K562 (cell line): ENCODE data around the gene NLRP9. TPM values are rescaled to one million over a fixed set of nuclear protein-coding genes. Genes with fewer than 3 reads are reported as not detected.
A peak's percentile ranks its signal among the peaks of the same experiment; 100 is the strongest.

ENCODE experiments used
- CBX3 ChIP-seq, 2 experiments: IDR thresholded peaks; 1 replicate in 1 of 2; 2 replicates in 1 of 2; pipeline ENCODE4 v1.6.1; 2012; ENCODE audit warnings: inconsistent platforms in 2 of 2, low read length in 2 of 2, borderline replicate concordance in 1 of 2, control low read depth in 1 of 2
- CBX5 ChIP-seq: IDR thresholded peaks from 2 replicates; pipeline ENCODE4 v1.6.1; 2014; ENCODE audit warnings: low read depth, borderline replicate concordance
- HIVEP1 ChIP-seq: fragments of 250-450 bp; sonication (Bioruptor Pico); IDR thresholded peaks from 2 replicates; pipeline ENCODE4 v1.4.0; 2020; ENCODE audit warnings: mild to moderate bottlenecking
- NFE2 ChIP-seq: IDR thresholded peaks from 2 replicates; pipeline ENCODE4 v1.6.1; 2014; ENCODE audit warnings: antibody characterized with exemption, low read depth
- NRF1 ChIP-seq, 2 experiments: fragments of 450-650 bp; IDR thresholded peaks in 1 of 2; conservative IDR thresholded peaks in 1 of 2; 2 replicates each; pipeline ENCODE4 v1.6.1; 2014; ENCODE audit warnings: mild to moderate bottlenecking in 2 of 2
- RBM22 ChIP-seq: fragments of 200-400 bp; formaldehyde crosslinking; IDR thresholded peaks from 2 replicates; pipeline ENCODE4 v1.6.1; 2018; ENCODE audit warnings: low read length, low read depth; ENCODE audit not compliant: poor library complexity, severe bottlenecking
- ZNF133 ChIP-seq: fragments of 250-450 bp; sonication (Bioruptor Pico); IDR thresholded peaks from 2 replicates; pipeline ENCODE4 v1.4.0; 2020; ENCODE audit warnings: mild to moderate bottlenecking
- ZNF324 ChIP-seq: fragments of 250-450 bp; sonication (Bioruptor Pico); IDR thresholded peaks from 2 replicates; pipeline ENCODE4 v1.4.0; 2020; ENCODE audit warnings: mild to moderate bottlenecking
- ZNF551 ChIP-seq: fragments of 250-450 bp; sonication (Bioruptor Pico); IDR thresholded peaks from 2 replicates; pipeline ENCODE4 v1.5.0; 2021; ENCODE audit warnings: mild to moderate bottlenecking, moderate library complexity
- polyA plus RNA-seq, 8 experiments: library from polyadenylated mRNA; depleted of rRNA in 4 of 8; stranded (reverse) in 5 of 8; unstranded in 3 of 8; fragments of >200 nt; fragmentation: Nextera tagmentation in 2 of 8; fragmentation: Illumina TruSeq in 1 of 8; extraction: Ambion mirVana in 2 of 8; extraction: Trizol in 1 of 8; gene quantifications; 2 replicates each; pipeline versions ENCODE4 v1.2.1 to v1.2.3, GENCODE V29; 2011 to 2014; ENCODE audit warnings: inconsistent platforms in 1 of 8, missing spikeins in 1 of 8
- total RNA-seq, 7 experiments: library from RNA; depleted of rRNA in 6 of 7; stranded (reverse); fragments of >200 nt in 6 of 7; fragmentation: Illumina TruSeq in 2 of 7; extraction: Trizol in 2 of 7; gene quantifications; 2 replicates each; pipeline versions ENCODE4 v1.2.1 to v1.2.3, GENCODE V29; 2011 to 2021; ENCODE audit warnings: low replicate concordance in 1 of 7
- TF ChIP-seq, protein P1 (sequence below), 2 experiments: IDR thresholded peaks; 2 replicates each; pipeline ENCODE4 v1.6.1; 2012; ENCODE audit warnings: improper control_type of control experiment in 2 of 2, low read depth in 2 of 2, low read length in 2 of 2, borderline replicate concordance in 1 of 2
- TF ChIP-seq, protein P2 (sequence below): fragments of 450-650 bp; formaldehyde crosslinking; IDR thresholded peaks from 2 replicates; pipeline ENCODE4 v1.4.0; 2020; ENCODE audit warnings: mild to moderate bottlenecking, moderate library complexity
- TF ChIP-seq, protein P3 (sequence below): fragments of 450-650 bp; formaldehyde crosslinking; IDR thresholded peaks from 2 replicates; pipeline ENCODE4 v1.4.0; 2020; ENCODE audit warnings: mild to moderate bottlenecking, moderate library complexity
- TF ChIP-seq, protein P4 (sequence below), 2 experiments: fragments of 450-650 bp; conservative IDR thresholded peaks; 2 replicates each; pipeline ENCODE4 v1.6.1; 2017; ENCODE audit warnings: mild to moderate bottlenecking in 2 of 2, moderate library complexity in 2 of 2
- TF ChIP-seq, protein P5 (sequence below): fragments of 450-650 bp; IDR thresholded peaks from 2 replicates; pipeline ENCODE4 v1.6.1; 2016; ENCODE audit warnings: antibody characterized with exemption
- TF ChIP-seq, protein P6 (sequence below): fragments of 450-650 bp; IDR thresholded peaks from one replicate; pipeline ENCODE4 v1.6.1; 2018; ENCODE audit warnings: mild to moderate bottlenecking, moderate library complexity; ENCODE audit not compliant: partially characterized antibody
- TF ChIP-seq, protein P7 (sequence below): sonication (generic); formaldehyde crosslinking; IDR thresholded peaks from 2 replicates; pipeline ENCODE4 v1.8.0; 2023; ENCODE audit warnings: mild to moderate bottlenecking, missing genetic modification reagents

The NLRP9 gene
- total and polyA plus RNA-seq, 9 of the 15 experiments (the other 6 are each of a cell fraction or from before 2014, with no cell fraction given): not detected

DNA sequence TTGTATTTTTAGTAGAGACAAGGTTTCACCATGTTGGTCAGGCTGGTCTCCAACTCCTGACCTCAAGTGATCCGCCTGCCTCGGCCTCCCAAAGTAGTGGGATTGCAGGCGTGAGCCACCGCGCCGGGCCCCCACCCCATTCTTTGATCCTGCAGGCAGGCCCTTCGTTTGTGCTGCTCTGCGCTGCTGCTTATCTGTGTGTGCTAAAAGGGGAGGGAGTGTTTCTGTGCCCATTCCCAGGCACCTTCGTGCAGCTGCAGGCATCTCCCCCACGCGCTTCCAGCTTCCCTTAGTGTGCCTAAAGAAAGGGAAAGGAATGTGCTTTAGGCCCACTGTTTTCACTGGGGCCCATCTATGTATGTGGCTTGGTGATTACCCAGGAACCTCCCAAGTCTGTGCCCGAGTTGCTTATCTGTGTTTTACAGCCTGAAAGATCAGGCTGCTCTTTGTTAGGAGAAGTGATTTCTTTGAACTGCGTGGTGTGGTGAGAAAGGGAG is 36.0 kb downstream of the NLRP9 start (continued):
- TF ChIP-seq, protein P1, sequence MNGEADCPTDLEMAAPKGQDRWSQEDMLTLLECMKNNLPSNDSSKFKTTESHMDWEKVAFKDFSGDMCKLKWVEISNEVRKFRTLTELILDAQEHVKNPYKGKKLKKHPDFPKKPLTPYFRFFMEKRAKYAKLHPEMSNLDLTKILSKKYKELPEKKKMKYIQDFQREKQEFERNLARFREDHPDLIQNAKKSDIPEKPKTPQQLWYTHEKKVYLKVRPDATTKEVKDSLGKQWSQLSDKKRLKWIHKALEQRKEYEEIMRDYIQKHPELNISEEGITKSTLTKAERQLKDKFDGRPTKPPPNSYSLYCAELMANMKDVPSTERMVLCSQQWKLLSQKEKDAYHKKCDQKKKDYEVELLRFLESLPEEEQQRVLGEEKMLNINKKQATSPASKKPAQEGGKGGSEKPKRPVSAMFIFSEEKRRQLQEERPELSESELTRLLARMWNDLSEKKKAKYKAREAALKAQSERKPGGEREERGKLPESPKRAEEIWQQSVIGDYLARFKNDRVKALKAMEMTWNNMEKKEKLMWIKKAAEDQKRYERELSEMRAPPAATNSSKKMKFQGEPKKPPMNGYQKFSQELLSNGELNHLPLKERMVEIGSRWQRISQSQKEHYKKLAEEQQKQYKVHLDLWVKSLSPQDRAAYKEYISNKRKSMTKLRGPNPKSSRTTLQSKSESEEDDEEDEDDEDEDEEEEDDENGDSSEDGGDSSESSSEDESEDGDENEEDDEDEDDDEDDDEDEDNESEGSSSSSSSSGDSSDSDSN (IDR thresholded peaks at IDR 0.05; ENCODE audit: borderline replicate concordance in 1 of 2, low read depth in 2 of 2, low read length in 2 of 2): no peak
- no peak for TF ChIP-seq HIVEP1 (CRISPR knock-in tag)
- no peak for TF ChIP-seq CBX3 (IDR thresholded peaks at IDR 0.05; ENCODE audit: borderline replicate concordance in 1 of 2, low read length in 2 of 2)
- no peak for TF ChIP-seq ZNF551
- TF ChIP-seq, protein P2, sequence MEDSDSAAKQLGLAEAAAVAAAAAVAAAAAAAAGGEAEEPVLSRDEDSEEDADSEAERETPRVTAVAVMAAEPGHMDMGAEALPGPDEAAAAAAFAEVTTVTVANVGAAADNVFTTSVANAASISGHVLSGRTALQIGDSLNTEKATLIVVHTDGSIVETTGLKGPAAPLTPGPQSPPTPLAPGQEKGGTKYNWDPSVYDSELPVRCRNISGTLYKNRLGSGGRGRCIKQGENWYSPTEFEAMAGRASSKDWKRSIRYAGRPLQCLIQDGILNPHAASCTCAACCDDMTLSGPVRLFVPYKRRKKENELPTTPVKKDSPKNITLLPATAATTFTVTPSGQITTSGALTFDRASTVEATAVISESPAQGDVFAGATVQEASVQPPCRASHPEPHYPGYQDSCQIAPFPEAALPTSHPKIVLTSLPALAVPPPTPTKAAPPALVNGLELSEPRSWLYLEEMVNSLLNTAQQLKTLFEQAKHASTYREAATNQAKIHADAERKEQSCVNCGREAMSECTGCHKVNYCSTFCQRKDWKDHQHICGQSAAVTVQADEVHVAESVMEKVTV (CRISPR knock-in tag): no peak
- TF ChIP-seq NRF1 (conservative IDR thresholded peaks at IDR 0.05 in 1 of 2, IDR thresholded peaks at IDR 0.05 in 1 of 2): peak in 1 of 2 experiments; percentile 39
- TF ChIP-seq CBX5: no peak
- no peak for TF ChIP-seq ZNF324 (CRISPR knock-in tag)
- TF ChIP-seq, protein P3, sequence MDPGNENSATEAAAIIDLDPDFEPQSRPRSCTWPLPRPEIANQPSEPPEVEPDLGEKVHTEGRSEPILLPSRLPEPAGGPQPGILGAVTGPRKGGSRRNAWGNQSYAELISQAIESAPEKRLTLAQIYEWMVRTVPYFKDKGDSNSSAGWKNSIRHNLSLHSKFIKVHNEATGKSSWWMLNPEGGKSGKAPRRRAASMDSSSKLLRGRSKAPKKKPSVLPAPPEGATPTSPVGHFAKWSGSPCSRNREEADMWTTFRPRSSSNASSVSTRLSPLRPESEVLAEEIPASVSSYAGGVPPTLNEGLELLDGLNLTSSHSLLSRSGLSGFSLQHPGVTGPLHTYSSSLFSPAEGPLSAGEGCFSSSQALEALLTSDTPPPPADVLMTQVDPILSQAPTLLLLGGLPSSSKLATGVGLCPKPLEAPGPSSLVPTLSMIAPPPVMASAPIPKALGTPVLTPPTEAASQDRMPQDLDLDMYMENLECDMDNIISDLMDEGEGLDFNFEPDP (CRISPR knock-in tag): no peak
- TF ChIP-seq, protein P4, sequence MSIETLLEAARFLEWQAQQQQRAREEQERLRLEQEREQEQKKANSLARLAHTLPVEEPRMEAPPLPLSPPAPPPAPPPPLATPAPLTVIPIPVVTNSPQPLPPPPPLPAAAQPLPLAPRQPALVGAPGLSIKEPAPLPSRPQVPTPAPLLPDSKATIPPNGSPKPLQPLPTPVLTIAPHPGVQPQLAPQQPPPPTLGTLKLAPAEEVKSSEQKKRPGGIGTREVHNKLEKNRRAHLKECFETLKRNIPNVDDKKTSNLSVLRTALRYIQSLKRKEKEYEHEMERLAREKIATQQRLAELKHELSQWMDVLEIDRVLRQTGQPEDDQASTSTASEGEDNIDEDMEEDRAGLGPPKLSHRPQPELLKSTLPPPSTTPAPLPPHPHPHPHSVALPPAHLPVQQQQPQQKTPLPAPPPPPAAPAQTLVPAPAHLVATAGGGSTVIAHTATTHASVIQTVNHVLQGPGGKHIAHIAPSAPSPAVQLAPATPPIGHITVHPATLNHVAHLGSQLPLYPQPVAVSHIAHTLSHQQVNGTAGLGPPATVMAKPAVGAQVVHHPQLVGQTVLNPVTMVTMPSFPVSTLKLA (conservative IDR thresholded peaks at IDR 0.05): peak in 1 of 2 experiments; percentile 66; a peak in 3 of 4 replicates
- TF ChIP-seq NFE2: no peak
- TF ChIP-seq, protein P5, sequence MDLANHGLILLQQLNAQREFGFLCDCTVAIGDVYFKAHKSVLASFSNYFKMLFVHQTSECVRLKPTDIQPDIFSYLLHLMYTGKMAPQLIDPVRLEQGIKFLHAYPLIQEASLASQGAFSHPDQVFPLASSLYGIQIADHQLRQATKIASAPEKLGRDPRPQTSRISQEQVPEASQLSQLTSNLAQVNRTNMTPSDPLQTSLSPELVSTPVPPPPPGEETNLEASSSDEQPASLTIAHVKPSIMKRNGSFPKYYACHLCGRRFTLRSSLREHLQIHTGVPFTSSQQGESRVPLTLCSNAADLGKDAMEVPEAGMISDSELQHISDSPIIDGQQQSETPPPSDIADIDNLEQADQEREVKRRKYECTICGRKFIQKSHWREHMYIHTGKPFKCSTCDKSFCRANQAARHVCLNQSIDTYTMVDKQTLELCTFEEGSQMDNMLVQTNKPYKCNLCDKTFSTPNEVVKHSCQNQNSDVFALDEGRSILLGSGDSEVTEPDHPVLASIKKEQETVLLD: peak; percentile 70; the same call in 1 of the 2 replicates
- no peak for TF ChIP-seq RBM22
- no peak for TF ChIP-seq ZNF133 (CRISPR knock-in tag)
- TF ChIP-seq, protein P6, sequence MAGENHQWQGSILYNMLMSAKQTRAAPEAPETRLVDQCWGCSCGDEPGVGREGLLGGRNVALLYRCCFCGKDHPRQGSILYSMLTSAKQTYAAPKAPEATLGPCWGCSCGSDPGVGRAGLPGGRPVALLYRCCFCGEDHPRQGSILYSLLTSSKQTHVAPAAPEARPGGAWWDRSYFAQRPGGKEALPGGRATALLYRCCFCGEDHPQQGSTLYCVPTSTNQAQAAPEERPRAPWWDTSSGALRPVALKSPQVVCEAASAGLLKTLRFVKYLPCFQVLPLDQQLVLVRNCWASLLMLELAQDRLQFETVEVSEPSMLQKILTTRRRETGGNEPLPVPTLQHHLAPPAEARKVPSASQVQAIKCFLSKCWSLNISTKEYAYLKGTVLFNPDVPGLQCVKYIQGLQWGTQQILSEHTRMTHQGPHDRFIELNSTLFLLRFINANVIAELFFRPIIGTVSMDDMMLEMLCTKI: no peak
- TF ChIP-seq, protein P7, sequence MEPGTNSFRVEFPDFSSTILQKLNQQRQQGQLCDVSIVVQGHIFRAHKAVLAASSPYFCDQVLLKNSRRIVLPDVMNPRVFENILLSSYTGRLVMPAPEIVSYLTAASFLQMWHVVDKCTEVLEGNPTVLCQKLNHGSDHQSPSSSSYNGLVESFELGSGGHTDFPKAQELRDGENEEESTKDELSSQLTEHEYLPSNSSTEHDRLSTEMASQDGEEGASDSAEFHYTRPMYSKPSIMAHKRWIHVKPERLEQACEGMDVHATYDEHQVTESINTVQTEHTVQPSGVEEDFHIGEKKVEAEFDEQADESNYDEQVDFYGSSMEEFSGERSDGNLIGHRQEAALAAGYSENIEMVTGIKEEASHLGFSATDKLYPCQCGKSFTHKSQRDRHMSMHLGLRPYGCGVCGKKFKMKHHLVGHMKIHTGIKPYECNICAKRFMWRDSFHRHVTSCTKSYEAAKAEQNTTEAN (CRISPR knock-in tag): no peak
